Pancreas (tissue), 10 donors: ENCODE measurements around the gene CDH20. TPM values are rescaled to one million over a fixed set of nuclear protein-coding genes. Genes with fewer than 3 reads are reported as not detected.

Experiments used
- ATAC-seq, 4 donors: fragments of 200-7000 bp; cut with Tn5 transposase; one replicate each; pipeline versions ENCODE4 v1.8.0 to v1.9.1; 2020; ENCODE audit warnings: mild to moderate bottlenecking in 4 of 4, moderate library complexity in 4 of 4
- DNase-seq, 6 donors: peaks; one replicate each; pipeline ENCODE4 v3.0.0-alpha.2; 2020
- FAIRE-seq: peaks from 2 replicates; lab custom pipeline; 2012; peaks lifted over from hg19 to GRCh38; lab: Jason Lieb, UNC
- H3K27ac ChIP-seq, 4 donors: fragments of 200-600 bp; sonication (generic); 1 replicate in 3 of 4; 2 replicates in 1 of 4; pipeline versions ENCODE4 v1.5.0 to v1.8.0; 2020
- H3K27me3 ChIP-seq, 4 donors: fragments of 200-600 bp; one replicate each; pipeline ENCODE4 v1.8.0; 2021
- H3K36me3 ChIP-seq, 3 donors: fragments of 200-600 bp; sonication (generic) in 1 of 3; one replicate each; pipeline versions ENCODE4 v1.5.0 to v1.8.0; 2020 to 2021
- H3K4me1 ChIP-seq, 3 donors: fragments of 200-600 bp; one replicate each; pipeline ENCODE4 v1.8.0; 2021
- H3K4me3 ChIP-seq, 4 donors: fragments of 200-600 bp; sonication (generic) in 2 of 4; one replicate each; pipeline versions ENCODE4 v1.5.0 to v1.8.0; 2020 to 2021
- H3K9me3 ChIP-seq, 4 donors: fragments of 200-600 bp; one replicate each; pipeline ENCODE4 v1.8.0; 2021
- WGBS, 2 donors: extraction: QIAGEN DNeasy Blood & Tissue Kit; methylation state at CpG; one replicate each; pipeline ENCODE4 v1.1.7; 2013; 5-methylcytosine and 5-hydroxymethylcytosine counted together
- intact Hi-C, 3 donors: fragments of 100-400 bp; cut with DNase I; formaldehyde crosslinking; loops; one replicate each; pipeline versions ENCODE4 v1.11.1 to v1.14.2; 2022
- polyA plus RNA-seq, 2 donors: library from polyadenylated mRNA; stranded (reverse); fragments of 200-250 nt; gene quantifications; one replicate each; pipeline ENCODE4 v1.2.3, GENCODE V29; 2013
- total RNA-seq, 6 donors: library from RNA; stranded (reverse); fragmentation: NEBNext Ultra II Directional in 4 of 6; extraction: Animal tissue kit (Norgen Biotek cat#: 25700) in 4 of 6; gene quantifications; one replicate each; pipeline versions ENCODE4 v1.2.1 to v1.2.4, GENCODE V29; 2021 to 2023
- TF ChIP-seq, protein P1 (sequence below), 4 donors: fragments of 200-600 bp; sonication (generic) in 3 of 4; IDR thresholded peaks; one replicate each; pipeline versions ENCODE4 v1.5.0 to v1.8.0; 2021; ENCODE audit warnings: antibody characterized with exemption in 4 of 4
- donor health status: healthy with polysubstance abuse.
- donor health status: DM: no; HTN: no; CAD: no; lungs with moderate emphysema.
- donor health status: DM: no; HTN: no; CAD: no.
- donor health status: control.
- donor health status: control.
- donor health status: Bipolar disorder and iron deficiency.
- donor health status: DM: yes; HTN: yes; CAD: no.
- donor health status: DM: no; HTN: no; CAD: no.
- donor health status: DM: no; HTN: no; CAD: no.
- donor health status: DM: yes; HTN: yes; CAD: no.

Gene CDH20
- total and polyA plus RNA-seq, 8 donors = 0.02 to 0.17 TPM; not detected in 6

DNA sequence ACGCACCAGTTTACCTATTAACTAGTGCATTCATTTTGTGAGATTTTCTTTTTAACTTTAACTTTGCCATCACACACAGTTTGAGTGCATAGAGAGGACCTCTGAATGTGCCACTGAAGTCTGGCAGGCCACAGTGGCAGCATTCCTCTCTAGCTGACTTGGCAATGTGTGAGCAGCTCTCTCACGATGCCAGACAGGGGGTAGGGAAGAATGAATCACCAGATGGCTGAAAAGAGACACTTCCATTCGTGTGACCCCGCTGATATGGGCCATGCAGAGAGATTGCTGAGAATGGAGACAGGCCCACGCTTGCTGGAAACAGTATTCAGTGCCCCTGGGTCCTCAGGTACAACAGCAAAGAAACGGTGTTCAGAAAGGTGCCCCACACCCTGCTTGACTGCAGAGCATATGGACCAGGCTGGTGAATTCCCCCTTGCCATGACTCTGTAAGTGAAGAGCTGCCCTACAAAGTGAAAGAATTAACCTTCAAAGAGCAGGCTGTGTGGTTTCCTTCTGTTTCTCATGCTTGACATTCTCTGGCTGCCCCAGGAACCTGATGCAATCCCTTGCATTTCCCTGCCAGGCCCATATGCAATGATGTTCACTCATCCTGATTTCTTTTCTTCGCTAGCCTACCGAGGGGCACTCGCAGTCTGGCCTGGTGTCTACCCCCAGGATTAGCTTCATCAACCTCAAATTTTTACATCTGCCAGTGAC, 236.1 kb downstream of the CDH20 start:
- intact Hi-C loops = no loop called here
- WGBS, 2 donors = 82 to 90% methylated on average over 9 of the region's 9 CpGs
- Histone ChIP-seq H3K27ac (no peak overlapping the region), H3K36me3 (no peaks in the 10 kb centered on the region), H3K9me3 (no peaks in the 10 kb centered on the region), H3K27me3 (no peaks in the 10 kb centered on the region), H3K4me1 (no peaks in the 10 kb centered on the region), H3K4me3 (no peak overlapping the region)
- no peak for ATAC-seq
- FAIRE-seq = no peak
- no peak for DNase-seq
- TF ChIP-seq, protein P1, sequence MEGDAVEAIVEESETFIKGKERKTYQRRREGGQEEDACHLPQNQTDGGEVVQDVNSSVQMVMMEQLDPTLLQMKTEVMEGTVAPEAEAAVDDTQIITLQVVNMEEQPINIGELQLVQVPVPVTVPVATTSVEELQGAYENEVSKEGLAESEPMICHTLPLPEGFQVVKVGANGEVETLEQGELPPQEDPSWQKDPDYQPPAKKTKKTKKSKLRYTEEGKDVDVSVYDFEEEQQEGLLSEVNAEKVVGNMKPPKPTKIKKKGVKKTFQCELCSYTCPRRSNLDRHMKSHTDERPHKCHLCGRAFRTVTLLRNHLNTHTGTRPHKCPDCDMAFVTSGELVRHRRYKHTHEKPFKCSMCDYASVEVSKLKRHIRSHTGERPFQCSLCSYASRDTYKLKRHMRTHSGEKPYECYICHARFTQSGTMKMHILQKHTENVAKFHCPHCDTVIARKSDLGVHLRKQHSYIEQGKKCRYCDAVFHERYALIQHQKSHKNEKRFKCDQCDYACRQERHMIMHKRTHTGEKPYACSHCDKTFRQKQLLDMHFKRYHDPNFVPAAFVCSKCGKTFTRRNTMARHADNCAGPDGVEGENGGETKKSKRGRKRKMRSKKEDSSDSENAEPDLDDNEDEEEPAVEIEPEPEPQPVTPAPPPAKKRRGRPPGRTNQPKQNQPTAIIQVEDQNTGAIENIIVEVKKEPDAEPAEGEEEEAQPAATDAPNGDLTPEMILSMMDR (IDR thresholded peaks at IDR 0.05) = no peak

GRCh38 chr18:61570070-61570469, 236.8 kb downstream of the CDH20 start:
- no peak for ATAC-seq
- no peak for FAIRE-seq
- 73 to 74% methylated on average over 3 of the region's 3 CpGs for WGBS, 2 donors

GRCh38 chr18:61572084-61572655, 238.9 kb downstream of the CDH20 start:
- Histone ChIP-seq H3K36me3 (no peaks in the 10 kb centered on the region), H3K4me3 (no peak overlapping the region), H3K27me3 (no peaks in the 10 kb centered on the region), H3K9me3 (no peaks in the 10 kb centered on the region), H3K27ac (no peak overlapping the region), H3K4me1 (no peaks in the 10 kb centered on the region)
- WGBS, 2 donors = 86 to 98% methylated on average over 4 of the region's 4 CpGs
- intact Hi-C loops = loop anchor here in 1 of 3 donors (10.0 kb wide), 1 partner anchor 563 kb away; no protein-coding TSS in a partner anchor
- ATAC-seq (no peak), DNase-seq (no peak), FAIRE-seq (no peak)
- TF ChIP-seq, protein P1 (IDR thresholded peaks at IDR 0.05) = no peak

More at GRCh38 chr18:61570070-61570469, 236.8 kb downstream of the CDH20 start:
- intact Hi-C loops = loop anchor here in 1 of 3 donors (10.0 kb wide), 1 partner anchor 565 kb away; no protein-coding TSS in a partner anchor
- Histone ChIP-seq H3K27ac (no peak overlapping the region), H3K4me1 (no peaks in the 10 kb centered on the region), H3K4me3 (no peak overlapping the region), H3K9me3 (no peaks in the 10 kb centered on the region), H3K36me3 (no peaks in the 10 kb centered on the region), H3K27me3 (no peaks in the 10 kb centered on the region)
- DNase-seq = no peak
- TF ChIP-seq, protein P1 (IDR thresholded peaks at IDR 0.05) = no peak

DNA sequence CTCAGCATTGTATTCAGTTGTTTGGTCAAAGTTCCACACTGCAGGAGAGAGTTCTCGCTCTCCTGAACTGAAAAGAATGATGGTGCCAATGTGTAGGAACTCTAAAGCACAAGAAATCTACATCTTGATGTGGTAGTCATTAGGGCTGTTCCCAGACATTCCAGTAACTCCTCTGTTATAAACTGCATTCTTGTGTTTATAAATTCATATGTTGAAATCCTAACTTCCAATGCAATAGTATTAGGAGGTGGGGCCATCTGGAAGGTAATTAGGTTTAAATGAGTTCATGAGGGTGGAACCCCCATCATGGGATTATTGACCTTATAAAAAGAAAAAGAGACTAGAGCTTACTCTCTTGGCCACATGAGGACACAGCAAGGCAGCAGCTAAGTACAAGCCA, 239.6 kb downstream of the CDH20 start:
- Histone ChIP-seq H3K9me3 (no peaks in the 10 kb centered on the region), H3K27ac (no peak overlapping the region), H3K36me3 (no peaks in the 10 kb centered on the region), H3K27me3 (no peaks in the 10 kb centered on the region), H3K4me3 (no peak overlapping the region), H3K4me1 (no peaks in the 10 kb centered on the region)
- WGBS, 2 donors = 89 to 92% methylated on average over 1 of the region's 1 CpG
- ATAC-seq (no peak), FAIRE-seq (no peak), DNase-seq (no peak)
- TF ChIP-seq, protein P1 (IDR thresholded peaks at IDR 0.05) = no peak
- intact Hi-C loops = loop anchor here in 1 of 3 donors (10.0 kb wide), 1 partner anchor 562 kb away; no protein-coding TSS in a partner anchor

DNA sequence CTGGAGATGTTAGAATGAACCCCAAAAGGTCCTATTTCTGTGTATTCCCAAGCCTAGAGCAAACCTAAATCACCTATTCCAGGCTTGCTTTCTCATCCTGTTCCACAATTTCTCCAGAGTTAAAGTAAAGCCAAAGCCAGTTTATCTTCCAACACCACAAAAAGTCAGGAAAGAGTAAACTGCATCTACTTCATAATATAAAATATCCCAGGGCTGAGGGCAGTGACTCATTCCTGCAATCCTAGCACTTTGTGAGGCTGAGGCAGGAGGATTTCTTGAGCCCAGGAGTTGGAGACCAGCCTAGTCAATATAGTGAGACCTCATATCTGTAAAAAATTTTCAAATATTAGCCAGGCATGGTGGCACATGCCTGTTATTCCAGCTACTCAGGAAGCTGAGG, 241.4 kb downstream of the CDH20 start:
- Histone ChIP-seq H3K27me3 (no peaks in the 10 kb centered on the region), H3K36me3 (no peaks in the 10 kb centered on the region), H3K27ac (no peak overlapping the region), H3K4me3 (no peak overlapping the region), H3K4me1 (no peaks in the 10 kb centered on the region), H3K9me3 (no peaks in the 10 kb centered on the region)
- FAIRE-seq (no peak), ATAC-seq (no peak), DNase-seq (no peak)
- intact Hi-C loops = loop anchor here in 1 of 3 donors (10.0 kb wide), 1 partner anchor 560 kb away; no protein-coding TSS in a partner anchor
- TF ChIP-seq, protein P1 (IDR thresholded peaks at IDR 0.05) = no peak
